SJCRH30 (cell line): Measurements from ENCODE around the gene SPEF2. TPM values are rescaled to one million over a fixed set of nuclear protein-coding genes. Genes with fewer than 3 reads are reported as not detected.
"Not testable (repeated sequence)": the region's sequence is repeated elsewhere in the genome, so short reads cannot be mapped to it uniquely, and the experiment has no call there.

Experiments
- DNase-seq, 2 experiments: peaks; one replicate each; pipeline ENCODE4 v3.0.0-alpha.2; 2015 to 2020
- H3K27ac ChIP-seq: fragments of 250-450 bp; sonication (Bioruptor Pico); 2 replicates; pipeline ENCODE4 v1.5.1; 2020; ENCODE audit warnings: mild to moderate bottlenecking, moderate library complexity
- H3K27me3 ChIP-seq: fragments of 250-450 bp; sonication (Bioruptor Pico); 2 replicates; pipeline ENCODE4 v1.5.1; 2020; ENCODE audit warnings: mild to moderate bottlenecking, moderate library complexity
- H3K36me3 ChIP-seq: fragments of 250-450 bp; sonication (Bioruptor Pico); 2 replicates; pipeline ENCODE4 v1.5.1; 2020; ENCODE audit warnings: mild to moderate bottlenecking, moderate library complexity
- H3K4me1 ChIP-seq: fragments of 250-450 bp; sonication (Bioruptor Pico); 2 replicates; pipeline ENCODE4 v1.5.1; 2020; ENCODE audit warnings: mild to moderate bottlenecking, moderate library complexity
- H3K4me3 ChIP-seq: fragments of 250-450 bp; sonication (Bioruptor Pico); 2 replicates; pipeline ENCODE4 v1.5.1; 2020; ENCODE audit warnings: mild to moderate bottlenecking, moderate library complexity
- H3K9me3 ChIP-seq: fragments of 250-450 bp; sonication (Bioruptor Pico); replicated peaks from 2 replicates; pipeline ENCODE4 v1.5.1; 2020; ENCODE audit warnings: mild to moderate bottlenecking, moderate library complexity
- total RNA-seq: library from RNA; depleted of rRNA; stranded (reverse); fragments of >200 nt; shearing (Covaris generic); gene quantifications from 2 replicates; pipeline ENCODE4 v1.2.3, GENCODE V29; 2014

Gene SPEF2
- total RNA-seq, 1 experiment from 2014 or later, result not detected

DNA sequence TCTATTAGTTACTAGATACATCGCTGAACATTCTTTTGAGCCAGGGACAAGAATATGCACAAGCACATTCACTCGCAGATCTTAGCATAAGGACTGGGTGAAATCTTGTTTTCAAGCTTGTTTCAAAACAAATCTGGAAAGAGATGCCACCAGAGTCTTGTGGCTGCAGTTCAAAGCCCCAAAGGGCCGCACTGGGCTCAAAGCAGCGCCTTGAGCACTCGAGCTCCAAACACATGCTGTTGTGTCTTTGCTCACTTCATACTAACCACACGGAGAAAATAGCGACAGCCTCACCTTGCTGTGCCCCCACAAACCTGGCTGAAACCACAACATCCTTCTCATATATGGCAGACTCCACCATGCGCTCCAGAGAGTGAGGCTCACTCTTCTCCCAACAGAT is 204.8 kb downstream of the SPEF2 start:
- Histone ChIP-seq H3K27ac (no peak overlapping the region), H3K4me3 (no peak overlapping the region), H3K27me3 (peaks cover 4% of the 10 kb centered on the region; the same call in 1 of the 2 replicates), H3K36me3 (no peaks in the 10 kb centered on the region), H3K9me3 (no peaks in the 10 kb centered on the region), H3K4me1 (no peaks in the 10 kb centered on the region)
- DNase-seq, result no peak

- H3K36me3 ChIP-seq, result no peaks in the 10 kb centered on the region
- no peaks in the 10 kb centered on the region for H3K9me3 ChIP-seq
- no peak overlapping the region for H3K27ac ChIP-seq
- peaks cover 4% of the 10 kb centered on the region; the same call in 1 of the 2 replicates for H3K27me3 ChIP-seq
- H3K4me3 ChIP-seq, result no peak overlapping the region
- no peaks in the 10 kb centered on the region for H3K4me1 ChIP-seq
- no peak for DNase-seq
Measured at GRCh38 chr5:35823347-35824098, 205.9 kb downstream of the SPEF2 start.

- no peak for DNase-seq
- Histone ChIP-seq H3K4me3 (no peak overlapping the region), H3K27me3 (peaks cover 4% of the 10 kb centered on the region; the same call in 1 of the 2 replicates), H3K36me3 (no peaks in the 10 kb centered on the region), H3K9me3 (no peaks in the 10 kb centered on the region), H3K4me1 (no peaks in the 10 kb centered on the region), H3K27ac (no peak overlapping the region)
Measured at GRCh38 chr5:35826056-35826455, 208.4 kb downstream of the SPEF2 start.

DNA sequence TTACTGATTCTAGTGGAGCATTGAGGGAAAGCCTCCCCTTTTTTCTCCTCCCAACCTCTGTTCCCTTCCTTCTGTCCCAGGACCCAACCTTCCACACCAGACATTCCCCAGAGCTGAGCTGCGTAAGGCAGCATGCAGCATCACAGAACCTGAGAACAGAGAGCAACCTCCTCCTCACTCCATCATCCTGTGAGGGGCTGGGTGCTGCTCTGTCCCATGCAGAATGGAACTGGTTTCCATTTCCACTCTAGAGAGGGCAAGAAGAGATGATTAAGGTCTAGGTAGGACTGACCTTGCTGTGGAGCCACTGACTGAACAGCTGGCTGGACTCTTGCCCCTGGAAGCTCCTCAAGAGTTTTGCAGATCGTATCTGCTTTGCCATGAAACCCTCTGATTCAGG is 208.9 kb downstream of the SPEF2 start:
- Histone ChIP-seq H3K4me1 (no peaks in the 10 kb centered on the region), H3K9me3 (no peaks in the 10 kb centered on the region), H3K27ac (no peak overlapping the region), H3K4me3 (no peak overlapping the region), H3K27me3 (peaks cover 4% of the 10 kb centered on the region; the same call in 1 of the 2 replicates), H3K36me3 (no peaks in the 10 kb centered on the region)
- no peak for DNase-seq

- no peak for DNase-seq
- no peaks in the 10 kb centered on the region for H3K36me3 ChIP-seq
- no peaks in the 10 kb centered on the region for H3K9me3 ChIP-seq
- no peaks in the 10 kb centered on the region for H3K4me1 ChIP-seq
- H3K4me3 ChIP-seq, result no peak overlapping the region
- H3K27me3 ChIP-seq, result no peaks in the 10 kb centered on the region
- no peak overlapping the region for H3K27ac ChIP-seq
Measured at GRCh38 chr5:35828082-35828598, 210.5 kb downstream of the SPEF2 start.

DNA sequence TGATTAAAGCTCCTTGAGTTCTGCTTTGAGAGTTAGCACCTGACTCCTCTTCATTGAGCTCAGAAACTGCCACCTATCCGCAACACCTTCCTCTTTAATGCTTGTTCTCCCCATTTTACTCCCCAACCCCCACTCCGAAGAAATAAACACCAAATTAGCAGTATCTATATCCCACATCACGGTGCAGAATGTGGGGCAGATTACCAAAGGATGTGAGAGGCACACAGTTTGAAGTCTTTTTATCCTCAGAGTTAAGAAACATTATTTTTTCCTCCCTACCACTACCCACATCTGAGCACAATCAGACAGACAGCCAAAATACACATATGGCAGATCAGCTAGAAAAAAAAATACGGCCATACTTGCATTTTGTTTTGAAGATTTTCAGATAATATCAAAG is 212.9 kb downstream of the SPEF2 start:
- Histone ChIP-seq H3K27ac (no peak overlapping the region), H3K27me3 (no peaks in the 10 kb centered on the region), H3K4me1 (no peaks in the 10 kb centered on the region), H3K9me3 (no peaks in the 10 kb centered on the region), H3K36me3 (no peaks in the 10 kb centered on the region), H3K4me3 (no peak overlapping the region)
- no peak for DNase-seq

DNA sequence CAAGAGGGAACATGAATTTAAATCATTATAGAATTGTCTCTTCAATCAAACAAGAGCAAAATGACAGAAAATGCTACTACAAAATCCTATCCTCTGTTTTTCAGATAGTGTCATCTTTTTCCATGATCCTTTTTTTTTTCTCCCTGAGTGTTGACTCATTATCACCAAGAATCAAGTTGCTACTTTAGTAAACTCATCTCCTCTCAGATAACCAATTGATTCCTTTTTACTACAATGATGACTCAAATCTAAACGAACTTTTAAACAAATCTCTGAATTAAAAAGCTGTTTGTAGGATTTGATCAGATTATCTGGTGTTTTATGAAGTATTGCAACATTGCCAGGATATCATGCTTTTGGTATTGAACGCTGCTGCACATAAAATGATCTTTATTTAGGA is 215.1 kb downstream of the SPEF2 start:
- Histone ChIP-seq H3K27ac (no peak overlapping the region), H3K4me1 (no peaks in the 10 kb centered on the region), H3K9me3 (no peaks in the 10 kb centered on the region), H3K27me3 (no peaks in the 10 kb centered on the region), H3K4me3 (no peak overlapping the region), H3K36me3 (no peaks in the 10 kb centered on the region)
- DNase-seq, result no peak

- DNase-seq, result no peak
- Histone ChIP-seq H3K4me3 (no peak overlapping the region), H3K9me3 (no peaks in the 10 kb centered on the region), H3K27me3 (no peaks in the 10 kb centered on the region), H3K4me1 (no peaks in the 10 kb centered on the region), H3K36me3 (no peaks in the 10 kb centered on the region), H3K27ac (no peak overlapping the region)
Measured at GRCh38 chr5:35833224-35833623, 215.6 kb downstream of the SPEF2 start.

GRCh38 chr5:35835796-35836742 is 218.4 kb downstream of the SPEF2 start:
- H3K9me3 ChIP-seq, result no peaks in the 10 kb centered on the region
- H3K4me1 ChIP-seq, result no peaks in the 10 kb centered on the region
- H3K36me3 ChIP-seq, result no peaks in the 10 kb centered on the region
- no peak for DNase-seq
- no peak overlapping the region for H3K27ac ChIP-seq
- no peaks in the 10 kb centered on the region for H3K27me3 ChIP-seq
- no peak overlapping the region for H3K4me3 ChIP-seq

DNA sequence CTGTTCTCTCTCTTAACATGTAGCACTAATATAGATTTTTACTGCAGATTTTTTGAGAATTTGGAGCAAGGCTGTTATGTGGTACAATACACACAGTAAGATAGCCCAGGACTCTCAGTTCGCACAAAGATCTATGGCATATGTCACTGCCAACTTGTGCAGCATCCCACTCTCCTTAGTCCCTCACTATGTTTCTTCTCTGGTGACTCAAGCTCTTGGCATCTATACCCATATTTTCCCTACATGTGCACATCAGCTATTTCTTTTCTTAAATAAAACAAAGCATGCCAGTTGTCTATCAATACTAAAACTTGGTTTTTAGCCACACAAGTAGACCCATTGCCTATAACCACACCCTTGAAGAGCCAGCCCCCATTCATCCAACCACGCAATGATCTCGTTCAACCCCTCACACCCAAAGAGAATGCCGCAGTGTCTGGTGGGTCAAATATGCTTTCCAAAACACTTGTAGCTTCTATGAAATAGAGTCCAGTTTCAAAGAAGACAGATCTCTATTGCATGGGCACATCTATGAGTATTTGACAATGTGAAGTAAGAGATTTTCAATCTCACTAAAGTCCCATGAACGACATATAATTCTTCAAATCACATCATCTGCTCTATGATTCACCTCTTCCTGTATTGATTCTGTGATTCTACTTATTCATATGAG is 220.8 kb downstream of the SPEF2 start:
- no peaks in the 10 kb centered on the region for H3K4me1 ChIP-seq
- no peaks in the 10 kb centered on the region for H3K36me3 ChIP-seq
- no peak for DNase-seq
- H3K4me3 ChIP-seq, result no peak overlapping the region
- no peaks in the 10 kb centered on the region for H3K27me3 ChIP-seq
- no peaks in the 10 kb centered on the region for H3K9me3 ChIP-seq
- no peak overlapping the region for H3K27ac ChIP-seq

DNA sequence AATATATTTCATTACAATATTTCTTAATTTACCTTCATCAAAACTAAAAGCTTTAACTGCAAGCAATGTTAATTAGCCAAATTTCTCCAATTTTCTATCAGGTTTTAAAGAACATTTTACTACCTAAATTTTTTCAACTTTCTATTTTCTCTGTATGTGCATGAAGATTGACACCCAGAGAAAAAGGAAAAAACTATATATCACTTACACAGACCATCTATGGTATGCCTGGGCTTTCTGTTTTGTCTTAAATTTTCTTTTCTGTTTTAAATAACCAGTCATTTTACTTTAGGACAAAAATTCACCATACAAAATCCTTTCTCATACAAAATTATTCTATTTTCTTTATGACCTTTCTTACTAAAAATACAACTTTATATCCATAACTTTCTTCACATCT is 225.2 kb downstream of the SPEF2 start:
- Histone ChIP-seq H3K4me1 (no peaks in the 10 kb centered on the region), H3K36me3 (no peaks in the 10 kb centered on the region), H3K27me3 (no peaks in the 10 kb centered on the region), H3K4me3 (no peak overlapping the region), H3K27ac (no peak overlapping the region), H3K9me3 (no peaks in the 10 kb centered on the region; the same call in 1 of the 2 replicates)
- no peak for DNase-seq

GRCh38 chr5:35845508-35845907 is 227.8 kb downstream of the SPEF2 start:
- not testable (repeated sequence) for H3K27ac ChIP-seq, H3K36me3 ChIP-seq, H3K27me3 ChIP-seq, DNase-seq, H3K9me3 ChIP-seq, H3K4me1 ChIP-seq, H3K4me3 ChIP-seq

GRCh38 chr5:35847491-35847890 is 229.8 kb downstream of the SPEF2 start:
- H3K4me1 ChIP-seq, result no peaks in the 10 kb centered on the region
- DNase-seq, result no peak
- H3K36me3 ChIP-seq, result no peaks in the 10 kb centered on the region
- no peak overlapping the region for H3K4me3 ChIP-seq
- peaks cover 4% of the 10 kb centered on the region; the same call in 1 of the 2 replicates for H3K27me3 ChIP-seq
- H3K9me3 ChIP-seq, result no peaks in the 10 kb centered on the region; the same call in 1 of the 2 replicates
- no peak overlapping the region for H3K27ac ChIP-seq

GRCh38 chr5:35847961-35848360 is 230.3 kb downstream of the SPEF2 start:
- Histone ChIP-seq H3K4me3 (no peak overlapping the region), H3K9me3 (no peaks in the 10 kb centered on the region; the same call in 1 of the 2 replicates), H3K36me3 (no peaks in the 10 kb centered on the region), H3K4me1 (no peaks in the 10 kb centered on the region), H3K27me3 (peaks cover 4% of the 10 kb centered on the region; the same call in 1 of the 2 replicates), H3K27ac (no peak overlapping the region)
- no peak for DNase-seq
